CD4-positive, alpha-beta T cell treated with Interleukin-17A for 4 hours (primary cell): ENCODE measurements around the gene BRAT1.

Experiments used
- DNase-seq: peaks from one replicate; pipeline ENCODE4 v3.0.0-alpha.2; 2020; ENCODE audit warnings: mixed read lengths

Gene BRAT1

DNA sequence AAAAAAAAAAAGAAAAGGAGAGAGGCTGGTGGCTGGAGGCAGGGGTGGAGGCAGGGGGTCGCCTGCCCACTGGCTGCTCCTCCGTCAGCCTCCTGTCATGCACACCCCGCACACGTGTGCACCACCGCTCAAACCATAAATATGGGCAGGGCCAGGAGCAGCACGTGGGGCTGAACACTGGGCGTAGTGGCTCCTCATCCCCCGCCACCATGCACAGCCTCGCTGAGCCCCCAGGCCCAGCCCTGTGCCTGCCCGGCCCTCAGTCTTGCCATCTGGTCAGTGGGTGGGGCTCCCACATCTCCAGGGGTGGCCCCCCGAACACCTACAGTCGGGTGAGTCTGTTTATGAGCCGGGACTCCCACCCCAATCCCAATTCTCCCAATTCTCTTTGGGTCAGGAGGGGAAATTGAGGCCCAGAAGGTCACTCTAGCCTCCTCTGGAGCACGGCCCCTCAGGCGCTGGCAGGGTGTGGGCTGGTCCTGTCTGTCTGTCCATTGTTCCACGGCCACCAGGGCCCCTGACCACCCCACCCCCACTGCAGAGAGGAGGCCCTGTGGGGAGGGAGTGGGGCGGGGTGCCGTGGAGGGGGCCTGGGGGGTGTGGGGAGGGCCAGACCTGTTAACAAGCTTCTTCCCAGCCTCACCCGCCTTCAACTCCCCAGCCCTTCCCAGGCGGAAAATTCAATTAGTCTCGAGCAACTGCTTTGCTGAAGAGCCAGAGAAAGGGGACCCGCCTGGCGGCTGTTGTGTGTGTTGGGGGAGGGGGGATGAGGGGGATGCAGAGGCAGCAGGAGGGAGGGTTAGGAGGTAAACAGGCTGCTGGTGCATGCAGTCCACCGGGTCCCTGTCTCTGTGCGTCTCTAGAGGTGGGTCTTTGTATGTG is 59.7 kb downstream of the BRAT1 start:
- DNase-seq, result no peak

DNA sequence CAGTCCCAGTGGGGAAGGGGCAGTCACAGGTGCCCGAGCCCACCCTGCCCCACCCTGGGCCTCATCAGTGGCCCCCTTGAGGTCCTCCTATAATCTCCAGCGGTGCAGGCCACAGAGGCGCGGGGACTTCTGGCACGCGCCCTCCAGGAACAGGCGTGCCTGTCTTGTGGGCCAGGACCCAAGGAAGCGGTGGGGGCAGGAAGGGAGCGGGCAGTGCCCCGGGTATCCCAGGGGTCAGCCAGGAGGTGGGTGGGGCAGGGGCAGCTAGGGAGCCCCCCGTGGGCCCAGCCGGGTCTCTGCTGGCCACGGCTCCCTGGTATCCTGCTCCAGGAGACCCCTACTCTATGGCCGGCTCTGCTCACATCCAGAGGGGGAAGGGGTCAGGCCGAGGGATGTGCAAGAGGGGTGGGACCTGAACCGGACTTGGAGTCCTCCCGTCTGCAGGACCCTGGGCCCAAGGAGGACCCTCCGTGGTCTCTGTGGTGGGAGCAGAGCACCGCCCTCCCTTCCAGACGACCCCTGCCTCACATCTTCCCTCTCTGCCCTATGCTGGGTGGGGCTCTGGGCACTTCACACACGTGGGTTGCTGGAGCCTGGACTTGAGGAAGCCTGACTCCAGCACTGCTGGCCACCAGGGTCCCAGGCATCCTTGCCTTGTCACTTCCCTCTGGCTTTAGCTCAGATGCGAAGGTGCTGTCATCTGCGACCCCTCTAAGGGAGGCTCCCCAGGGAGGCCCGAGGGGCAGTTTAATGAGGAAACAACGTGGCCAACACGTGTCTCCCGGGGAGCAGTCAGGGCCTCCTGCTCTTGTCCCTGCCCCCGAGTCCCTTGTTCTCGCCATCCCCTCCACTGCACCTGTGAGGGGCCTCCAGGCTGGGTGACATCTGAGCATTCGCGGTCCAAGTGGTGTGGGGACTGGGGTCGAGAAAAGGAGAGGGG is 60.9 kb downstream of the BRAT1 start:
- DNase-seq, result no peak

DNA sequence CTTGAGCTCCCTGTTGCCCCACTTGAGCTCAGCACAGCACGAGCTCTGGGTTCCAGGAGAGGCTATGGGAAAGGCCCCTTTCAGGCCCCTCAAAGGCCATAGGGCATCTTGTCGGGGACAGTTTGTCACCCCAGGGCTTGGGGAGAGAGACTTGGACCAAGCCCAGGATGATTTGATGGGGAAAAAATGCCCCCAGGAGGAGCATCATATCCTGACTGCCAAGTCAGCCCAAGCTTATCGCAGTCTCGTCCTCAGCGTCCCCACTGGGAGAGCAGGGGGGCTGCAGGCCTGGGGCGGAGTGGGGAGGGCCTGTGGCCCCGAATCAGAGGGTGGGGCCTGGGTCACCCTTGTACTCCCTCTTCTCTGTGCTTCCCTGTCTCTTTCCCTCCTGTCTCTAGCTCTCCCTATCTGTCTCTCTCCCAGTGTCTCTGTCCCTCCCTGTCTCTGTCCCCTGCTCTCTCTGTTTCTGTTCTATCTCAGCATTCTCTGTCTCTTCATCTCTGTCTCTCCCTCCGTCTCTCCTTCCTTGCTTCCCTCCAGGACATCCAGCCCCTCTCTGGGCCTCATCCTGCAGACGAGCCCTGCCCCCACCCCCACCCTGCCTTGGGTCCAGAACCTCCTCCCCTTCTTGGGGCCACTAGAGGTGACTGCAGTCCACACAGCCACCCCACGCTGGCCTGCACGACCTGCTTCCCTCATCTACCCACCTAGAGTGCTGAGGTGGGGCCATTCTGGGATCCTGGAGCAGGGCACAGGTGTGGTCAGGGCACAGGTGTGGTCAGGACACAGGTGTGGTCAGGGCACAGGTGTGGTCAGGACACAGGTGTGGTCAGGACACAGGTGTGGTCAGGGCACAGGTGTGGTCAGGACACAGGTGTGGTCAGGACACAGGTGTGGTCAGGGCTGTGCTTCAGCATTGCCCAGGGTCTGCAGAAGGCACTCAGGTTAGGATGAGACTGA is 61.8 kb downstream of the BRAT1 start:
- no peak for DNase-seq

DNA sequence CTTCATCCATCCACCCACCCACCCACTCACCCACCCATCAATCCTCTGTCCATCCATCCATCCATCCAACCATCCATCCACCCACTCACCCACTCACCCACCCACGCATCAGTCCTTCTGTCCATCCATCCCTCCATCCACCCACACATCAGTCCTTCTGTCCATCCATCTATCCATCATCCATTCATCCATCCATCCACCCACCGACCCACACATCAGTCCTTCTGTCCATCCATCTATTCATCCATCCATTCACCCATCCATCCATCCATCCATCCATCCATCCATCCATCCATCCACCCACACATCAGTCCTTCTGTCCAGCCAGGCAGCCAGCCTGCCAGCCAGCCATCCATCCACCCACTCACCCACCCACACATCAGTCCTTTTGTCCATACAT is 63.3 kb downstream of the BRAT1 start:
- no peak for DNase-seq

DNA sequence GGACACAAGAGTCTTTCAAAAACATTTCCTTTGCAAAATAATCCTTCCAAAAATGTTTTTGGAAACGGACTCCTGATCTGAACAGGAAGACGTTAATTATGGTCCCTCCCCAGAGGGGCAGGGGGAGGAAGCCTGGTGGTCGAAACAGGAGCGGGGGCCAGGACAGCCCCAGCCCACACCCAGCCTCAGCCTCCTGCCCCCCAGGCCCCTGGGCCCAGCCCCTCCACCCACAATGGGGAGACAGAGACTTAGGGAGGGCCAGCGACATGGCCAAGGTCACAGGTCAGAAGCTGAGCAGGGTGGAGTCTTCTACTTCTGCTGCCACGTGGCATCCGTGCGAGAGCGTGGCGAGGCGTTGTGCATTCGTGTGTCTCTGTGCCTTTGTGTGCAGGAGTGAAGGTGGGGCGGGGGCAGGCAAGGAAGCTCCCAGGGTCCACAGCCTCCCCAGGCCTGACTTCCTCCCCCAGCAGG is 65.1 kb downstream of the BRAT1 start:
- no peak for DNase-seq

DNA sequence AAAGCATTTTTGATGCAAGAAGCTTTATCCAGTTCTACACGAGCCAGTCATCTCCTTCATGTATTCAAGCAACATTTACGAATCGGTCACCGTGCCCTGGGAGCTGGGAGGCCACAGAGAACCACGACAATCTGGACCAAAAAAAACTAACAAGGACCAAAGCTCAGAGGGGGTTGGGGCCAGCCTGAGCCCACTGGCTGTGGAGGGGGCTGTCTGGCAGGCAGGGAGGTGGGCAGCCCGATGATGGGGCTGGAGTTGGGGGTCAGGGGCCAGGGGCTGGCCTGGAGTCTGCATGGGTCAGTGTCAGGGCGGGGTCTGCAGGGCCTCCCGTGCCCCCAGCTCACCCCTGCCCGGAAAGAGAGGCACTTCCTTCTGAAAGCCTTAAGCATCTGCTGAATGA is 66.6 kb downstream of the BRAT1 start:
- no peak for DNase-seq

DNA sequence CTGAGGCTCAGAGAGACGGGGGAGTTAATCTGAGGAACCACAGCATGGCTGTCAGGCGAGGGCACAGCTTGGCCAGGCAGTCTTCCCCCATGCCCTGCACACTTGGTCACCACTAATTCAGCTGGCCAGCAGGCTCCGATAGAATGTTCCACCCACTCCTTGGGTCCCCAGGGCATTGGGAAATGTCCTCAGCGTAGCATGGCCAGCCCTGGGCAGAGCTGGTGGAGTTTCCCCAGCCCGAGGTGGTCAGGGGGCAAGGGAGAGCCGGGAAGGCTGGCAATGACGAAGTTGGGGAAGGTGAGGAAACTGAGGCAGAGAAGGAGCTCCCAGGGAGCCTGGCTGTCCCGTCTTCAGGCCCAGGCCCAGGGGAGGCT is 67.1 kb downstream of the BRAT1 start:
- no peak for DNase-seq
